GM18861 (cell line): ENCODE results near the gene AP1B1.
"Not testable (repeated sequence)": the region's sequence is repeated elsewhere in the genome, so short reads cannot be mapped to it uniquely, and the experiment has no call there.

ENCODE experiments used
- ATAC-seq: cut with Tn5 transposase; IDR thresholded peaks from one replicate; pipeline ENCODE4 v1.9.1; 2021; ENCODE audit not compliant: unreplicated experiment

AP1B1 gene

DNA sequence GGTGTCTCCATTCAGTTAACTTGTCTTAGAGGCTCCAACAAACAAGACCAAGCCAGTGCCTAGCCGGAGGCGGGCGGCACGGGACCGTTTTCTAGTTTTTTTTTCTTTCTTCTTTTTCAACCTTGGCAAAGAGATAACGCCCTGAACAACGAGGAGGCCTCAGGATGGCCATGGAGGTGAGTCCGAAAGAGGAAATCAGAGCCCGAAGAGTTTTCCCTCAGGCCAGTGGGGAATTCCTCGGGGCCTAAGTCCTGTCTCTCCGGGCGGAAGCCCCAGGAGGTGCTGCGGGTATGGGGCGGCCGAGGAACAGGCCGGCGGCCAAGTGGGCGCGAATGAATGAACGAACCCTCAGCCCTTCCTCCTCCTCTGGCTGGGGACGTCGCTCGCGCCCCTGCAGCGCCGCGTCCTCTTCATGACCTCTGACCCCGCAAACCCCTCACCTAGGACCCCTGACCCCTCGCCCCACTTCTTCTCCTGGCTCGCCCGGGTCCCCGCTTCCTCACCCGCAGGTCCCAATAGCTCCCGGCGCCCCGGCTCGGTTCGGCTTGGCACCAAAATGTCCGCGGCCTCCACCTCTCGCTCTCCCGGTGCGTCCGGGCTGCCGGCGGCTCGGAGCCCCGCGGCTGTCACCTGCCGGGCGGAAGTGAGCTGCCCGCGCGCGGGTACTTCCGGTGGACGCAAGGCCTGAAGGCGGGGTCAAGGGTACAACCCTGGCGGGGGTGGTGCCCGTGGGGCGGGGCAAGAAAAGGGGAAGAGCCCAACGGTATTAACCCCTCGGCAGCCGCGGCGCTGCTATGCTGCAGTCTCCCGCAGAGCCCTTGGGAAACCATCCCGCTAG is at the start of gene AP1B1:
AP1B1 (minus strand) TSS at position 650 of the 838 bp plus-strand sequence. CDS start 21,327 bp downstream, outside the sequence.
- ATAC-seq: peak; percentile 78

DNA sequence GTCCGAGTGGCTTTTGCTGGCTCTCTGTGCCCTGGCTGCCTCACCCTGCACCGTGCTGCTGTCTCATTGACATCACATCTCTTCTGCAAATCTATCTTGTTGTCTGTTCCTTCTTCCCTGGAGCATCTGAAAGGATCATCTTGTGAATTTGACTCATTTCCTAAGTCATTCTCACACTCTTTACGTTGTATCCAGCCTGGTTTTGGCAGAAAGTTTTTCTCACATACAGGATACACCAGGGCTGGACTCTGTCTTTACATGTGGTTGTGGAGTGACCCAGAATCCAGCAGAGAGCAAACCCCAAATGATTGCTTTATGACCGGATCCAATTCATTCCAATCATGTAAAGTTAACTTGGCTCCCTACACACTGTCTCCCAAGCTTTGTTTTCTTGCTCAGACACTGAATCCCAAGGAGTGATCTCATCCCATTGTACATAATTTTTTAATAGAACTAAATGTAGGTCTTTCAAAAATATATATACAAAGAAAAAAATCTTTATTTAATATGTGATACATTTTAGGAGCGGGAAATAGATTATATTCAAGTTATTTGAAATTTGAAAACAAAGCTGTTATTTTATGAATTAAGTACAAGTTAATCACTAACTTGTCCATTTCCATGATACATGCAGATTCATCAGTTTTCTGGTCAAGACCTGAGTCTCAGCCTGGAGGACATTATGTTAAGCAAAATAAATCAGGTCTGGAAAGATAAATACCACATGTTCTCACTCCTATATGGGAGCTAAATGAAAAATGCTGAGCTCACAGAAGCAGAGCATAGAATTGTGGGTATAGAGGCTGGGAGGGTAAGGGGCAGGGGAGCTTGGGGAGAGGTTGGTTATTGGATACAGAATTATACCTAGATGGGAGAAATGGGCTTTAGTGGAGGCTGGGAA is 47.1 kb upstream of the AP1B1 start:
- ATAC-seq: no peak

DNA sequence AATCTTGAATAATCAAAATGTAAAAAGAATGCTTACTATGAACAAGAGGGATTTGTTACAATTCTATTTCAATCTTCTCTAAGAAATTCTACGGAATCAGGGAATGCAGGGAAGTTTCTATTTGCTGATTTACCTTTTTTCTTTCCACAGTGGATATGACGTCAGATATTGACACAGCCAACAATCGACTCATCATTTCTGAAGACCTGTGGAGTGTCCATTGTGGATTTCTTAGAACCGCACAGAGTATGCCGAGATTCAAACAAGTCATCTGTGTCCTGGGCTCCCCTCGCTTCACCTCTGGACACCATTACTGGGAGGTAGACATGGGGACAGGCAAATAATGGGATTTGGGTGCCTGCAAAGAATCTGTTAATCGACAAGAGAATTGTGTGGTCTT is 45.9 kb upstream of the AP1B1 start:
- ATAC-seq: no peak

DNA sequence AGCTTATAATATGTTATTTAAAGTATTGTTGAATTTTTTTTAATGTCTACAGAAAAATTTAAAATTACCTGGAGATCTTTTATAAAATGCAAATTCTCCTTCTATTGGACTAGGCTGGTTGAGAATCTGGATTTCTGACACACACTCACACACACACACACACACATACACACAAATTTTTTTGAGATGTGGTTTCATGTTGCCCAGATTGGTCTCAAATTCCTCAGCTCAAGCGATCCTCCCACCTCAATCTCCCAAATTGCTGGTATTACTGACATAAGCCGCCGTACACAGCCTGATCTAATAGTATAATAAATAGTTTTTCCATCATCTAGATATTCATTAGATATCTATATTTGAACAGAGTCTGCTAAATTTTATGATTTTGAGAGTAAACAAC is 45.5 kb upstream of the AP1B1 start:
- no peak for ATAC-seq

DNA sequence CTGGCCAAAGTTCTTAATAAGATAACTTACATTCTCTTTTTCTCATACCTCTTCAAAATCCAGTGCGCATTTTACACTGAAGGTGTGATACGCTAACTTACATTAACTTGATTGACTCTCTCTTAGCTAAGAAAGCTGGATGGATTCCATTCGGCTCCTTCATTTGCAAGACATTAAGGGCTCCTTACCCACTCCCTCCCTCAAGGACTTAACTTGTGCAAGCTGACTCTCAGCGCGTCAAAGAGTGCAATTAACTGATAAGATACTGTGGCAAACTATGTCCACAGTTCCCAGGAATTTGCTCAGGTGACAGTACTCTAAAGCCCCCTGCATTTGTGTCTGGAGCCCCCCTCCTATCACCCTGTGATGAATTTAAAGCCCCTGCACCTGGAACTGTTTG is 43.6 kb upstream of the AP1B1 start:
- ATAC-seq: no peak

DNA sequence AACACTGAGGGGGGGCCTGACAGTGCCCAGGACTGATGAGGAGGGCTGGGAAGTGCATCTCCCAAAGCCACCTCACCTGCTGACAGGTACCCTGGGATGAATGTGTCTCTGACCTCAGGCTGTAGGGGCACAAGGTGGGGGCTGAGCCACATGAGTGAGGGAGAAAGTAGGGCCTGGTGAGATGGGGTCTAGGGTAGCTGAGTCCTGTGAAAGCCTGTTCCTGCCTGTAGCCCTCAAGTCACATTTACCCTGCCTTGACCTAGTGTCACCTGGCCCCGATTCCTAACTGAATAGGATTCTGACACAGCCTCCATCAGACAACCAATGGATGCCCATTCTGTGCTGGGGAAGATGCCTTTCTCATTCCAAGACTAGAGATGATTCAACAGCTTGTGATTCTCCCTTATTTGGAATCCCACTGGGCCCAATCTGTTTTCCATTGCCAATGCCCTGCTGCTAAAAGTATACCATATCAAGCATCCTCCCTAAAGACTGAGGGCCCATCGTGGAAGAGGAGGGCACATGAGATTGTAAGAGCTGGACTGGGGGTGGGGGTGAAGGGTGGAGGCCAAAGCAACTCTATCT is 38.9 kb upstream of the AP1B1 start:
- ATAC-seq: no peak

DNA sequence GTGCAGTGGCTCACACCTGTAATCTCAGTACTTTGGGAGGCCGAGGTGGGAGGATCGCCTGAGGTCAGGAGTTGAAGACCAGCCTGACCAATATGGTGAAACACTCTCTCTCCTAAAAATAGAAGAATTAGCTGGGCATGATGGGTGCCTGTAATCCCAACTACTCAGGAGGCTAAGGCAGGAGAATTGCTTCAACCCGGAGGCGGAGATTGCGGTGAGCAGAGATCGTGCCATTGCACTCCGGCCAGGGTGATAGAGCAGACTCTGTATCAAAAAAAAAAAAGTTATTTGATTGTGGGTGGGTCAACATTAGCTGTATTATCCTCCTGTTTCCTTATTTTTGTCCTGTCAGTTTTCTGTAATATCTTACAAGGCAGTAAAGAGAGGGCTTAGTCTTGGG is 38.1 kb upstream of the AP1B1 start:
- ATAC-seq: no peak

DNA sequence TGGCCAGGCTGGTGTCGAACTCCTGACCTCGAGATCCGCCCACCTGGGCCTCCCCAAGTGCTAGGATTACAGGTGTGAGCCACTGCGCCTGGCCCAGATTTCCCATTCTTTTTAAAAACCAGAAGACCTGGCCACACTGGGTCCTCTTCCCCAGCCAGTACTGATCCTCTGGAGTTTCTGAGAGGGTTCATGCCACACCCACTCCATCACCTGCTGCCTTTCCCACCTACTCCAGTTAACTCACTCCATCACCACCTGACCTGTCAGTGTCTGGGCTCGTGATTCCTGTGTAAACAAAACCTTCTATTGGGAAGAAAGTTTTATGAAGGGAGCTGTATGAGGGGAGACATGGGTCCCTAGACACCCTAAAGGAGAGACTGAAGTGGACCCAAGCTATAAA is 30.3 kb upstream of the AP1B1 start:
- not testable (repeated sequence) for ATAC-seq

DNA sequence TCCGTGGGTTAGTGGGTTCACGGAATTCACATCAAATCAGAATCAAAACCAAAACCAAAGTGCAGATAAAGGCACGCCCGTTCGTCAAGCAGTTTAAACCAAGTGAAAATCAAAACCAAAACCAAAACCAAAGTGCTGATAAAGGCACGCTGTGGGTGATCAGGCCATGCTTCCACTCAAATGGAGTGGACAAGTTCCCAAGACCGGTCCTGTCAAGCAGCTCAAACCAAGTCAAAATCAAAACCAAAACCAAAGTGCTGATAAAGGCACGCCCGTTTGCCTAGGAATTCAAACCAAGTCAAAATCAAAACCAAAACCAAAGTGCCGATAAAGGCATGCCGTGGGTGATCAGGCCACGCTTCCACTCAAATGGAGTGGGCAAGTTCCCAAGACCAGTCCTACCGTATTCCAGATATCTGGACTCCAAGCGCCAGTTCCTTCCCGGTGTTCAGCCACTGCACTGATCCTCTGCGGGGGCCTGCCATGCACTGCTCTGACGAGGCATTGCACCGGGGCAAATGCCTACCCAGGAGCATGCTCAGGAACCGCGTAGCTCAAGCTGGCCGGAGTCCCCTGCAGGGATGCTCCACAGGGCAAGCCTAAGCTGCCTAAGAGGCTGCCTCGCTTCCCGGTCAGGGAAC is 26.7 kb upstream of the AP1B1 start:
- not testable (repeated sequence) for ATAC-seq

DNA sequence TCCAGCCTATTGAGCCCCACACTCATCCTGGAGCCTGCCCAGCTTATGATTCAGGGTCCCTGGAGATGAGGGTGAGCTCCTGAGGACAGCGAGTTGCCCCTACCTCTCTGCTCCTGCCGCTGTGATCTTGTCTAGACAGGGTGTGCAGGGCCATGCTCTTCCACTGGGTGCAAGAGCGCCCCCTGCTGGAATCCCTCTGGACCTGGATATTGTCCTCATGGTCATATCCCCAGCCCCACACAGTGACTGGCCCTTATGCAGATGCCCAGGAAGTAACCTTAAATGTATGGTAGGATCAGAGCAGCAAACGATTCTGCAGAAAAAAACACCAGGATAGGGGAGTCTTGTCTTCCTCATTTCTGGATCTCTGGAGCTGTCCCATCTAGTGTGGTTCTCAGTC is 24.4 kb upstream of the AP1B1 start:
- ATAC-seq: not testable (repeated sequence)

DNA sequence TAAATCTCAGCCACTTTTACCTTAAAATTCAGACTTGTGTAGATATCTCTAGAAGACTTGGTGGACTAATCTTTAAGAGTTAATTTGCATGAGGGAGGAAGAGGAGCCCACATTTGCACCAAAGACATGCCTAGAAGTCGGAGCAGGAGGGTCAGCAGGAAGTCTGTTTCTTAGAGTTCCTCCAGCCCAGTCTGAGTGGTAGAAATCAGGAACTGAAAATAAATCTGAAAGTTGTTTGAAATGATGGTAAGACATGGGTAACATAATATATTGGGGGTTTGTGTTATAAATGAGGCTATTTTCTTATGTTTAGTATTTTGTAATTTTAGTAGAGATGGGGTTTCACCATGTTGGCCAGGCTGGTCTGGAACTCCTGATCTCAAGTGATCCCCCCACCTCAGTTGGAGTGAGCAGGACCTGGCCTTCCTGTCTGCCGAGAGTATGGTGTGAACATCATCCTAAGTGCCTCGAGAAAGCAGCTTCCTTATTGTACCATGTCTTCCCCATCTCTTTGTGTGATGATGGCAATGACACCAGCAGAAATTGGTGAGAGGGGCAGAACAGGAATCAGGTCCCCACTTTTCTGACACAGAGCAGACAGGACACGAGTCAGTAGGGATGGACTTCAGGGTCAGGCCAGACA is 23.3 kb upstream of the AP1B1 start:
- peak; percentile 64 for ATAC-seq

DNA sequence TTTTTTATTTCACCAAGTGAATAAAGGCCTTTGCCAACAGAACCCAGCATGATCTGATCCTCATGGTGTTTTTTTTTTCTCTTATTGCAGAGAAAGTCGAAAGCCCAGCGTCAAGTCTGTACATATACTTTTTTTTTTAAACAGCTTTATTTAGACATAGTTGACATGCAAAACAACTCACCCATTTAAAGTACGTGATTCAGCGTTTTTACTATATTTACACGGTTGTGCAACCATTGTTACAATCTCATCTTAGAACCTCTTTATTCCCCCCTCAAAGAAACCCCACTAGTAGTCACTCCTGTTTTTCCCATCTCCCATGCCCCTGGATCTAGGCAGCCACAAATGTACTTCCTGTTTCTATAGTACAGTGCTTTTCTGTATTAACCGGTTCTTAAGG is 20.6 kb upstream of the AP1B1 start:
- ATAC-seq: no peak

DNA sequence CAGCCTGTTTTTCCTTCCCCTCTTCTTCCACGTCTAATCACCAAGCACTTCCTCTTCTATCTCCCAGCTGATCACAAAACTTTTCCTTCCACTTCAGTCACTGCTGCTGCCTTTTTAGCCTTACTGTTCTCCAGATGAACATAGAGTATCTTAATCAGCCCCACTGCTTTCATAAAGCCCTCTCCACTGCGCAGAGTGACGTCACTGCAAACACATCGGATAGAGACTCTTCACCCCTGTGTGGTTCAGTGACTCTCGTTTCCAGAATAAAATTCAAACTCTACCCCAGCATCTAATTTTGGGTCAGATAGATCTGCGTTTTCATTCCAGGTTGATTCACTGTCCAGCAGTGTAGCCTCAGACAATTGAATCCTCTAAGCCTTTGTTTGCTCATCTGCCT is 13.2 kb upstream of the AP1B1 start:
- not testable (repeated sequence) for ATAC-seq

DNA sequence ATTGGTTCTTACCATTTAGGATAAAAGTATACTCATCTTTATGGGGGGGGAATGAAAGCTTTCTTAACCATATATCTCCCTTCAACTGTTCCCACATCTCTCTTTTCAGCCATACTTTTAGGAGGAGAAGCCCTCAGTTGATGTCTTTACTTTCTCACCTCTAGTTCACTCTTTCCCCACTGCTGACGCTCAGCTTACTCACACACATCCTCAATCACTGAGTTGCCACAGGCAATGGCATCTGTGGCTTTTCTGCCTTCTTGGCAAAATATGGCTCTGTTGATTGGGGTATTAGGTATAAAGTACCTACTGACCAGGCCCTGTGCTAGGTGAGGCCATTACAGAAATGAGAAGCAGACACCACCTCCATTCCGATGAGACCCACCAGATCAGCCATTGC is 12.2 kb upstream of the AP1B1 start:
- ATAC-seq: no peak

DNA sequence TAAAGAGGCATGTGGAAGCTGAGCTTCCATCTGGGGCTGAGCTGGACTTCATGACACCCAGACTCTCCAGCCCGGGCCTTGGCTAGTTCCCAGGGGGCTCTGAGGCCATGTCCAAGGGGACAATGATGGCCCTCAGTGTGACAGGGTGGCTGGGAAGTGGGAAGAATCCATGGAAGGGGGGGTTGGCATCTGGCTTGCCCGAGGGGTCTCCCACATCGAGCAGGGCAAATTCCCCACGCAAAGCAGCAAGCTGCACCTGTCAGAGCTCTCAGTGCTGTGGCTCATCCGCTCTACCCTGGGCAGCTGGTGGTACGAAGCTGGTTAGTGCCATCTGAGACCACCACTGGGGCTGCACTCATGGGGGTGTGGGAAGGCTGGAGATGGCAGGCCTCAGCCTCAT is 9.4 kb upstream of the AP1B1 start:
- no peak for ATAC-seq

DNA sequence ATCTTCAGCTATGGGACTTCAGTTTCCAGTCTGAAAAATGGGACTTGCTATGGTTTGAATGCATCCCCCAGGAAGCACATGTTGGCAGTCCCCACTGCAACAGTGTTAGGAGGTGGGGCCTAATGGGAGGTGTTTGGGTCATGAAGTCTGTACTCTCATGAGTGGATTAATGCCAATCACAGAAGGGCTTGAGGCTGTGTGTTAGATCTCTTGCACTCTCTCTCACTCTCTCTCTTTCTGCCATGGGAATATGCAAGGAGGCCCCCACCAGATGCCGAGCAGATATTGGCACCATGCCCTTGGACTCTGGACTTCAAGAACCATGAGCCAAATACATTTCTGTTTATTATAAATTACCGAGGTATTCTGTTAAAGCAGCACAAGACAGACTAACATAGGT is 7.8 kb upstream of the AP1B1 start:
- ATAC-seq: no peak

DNA sequence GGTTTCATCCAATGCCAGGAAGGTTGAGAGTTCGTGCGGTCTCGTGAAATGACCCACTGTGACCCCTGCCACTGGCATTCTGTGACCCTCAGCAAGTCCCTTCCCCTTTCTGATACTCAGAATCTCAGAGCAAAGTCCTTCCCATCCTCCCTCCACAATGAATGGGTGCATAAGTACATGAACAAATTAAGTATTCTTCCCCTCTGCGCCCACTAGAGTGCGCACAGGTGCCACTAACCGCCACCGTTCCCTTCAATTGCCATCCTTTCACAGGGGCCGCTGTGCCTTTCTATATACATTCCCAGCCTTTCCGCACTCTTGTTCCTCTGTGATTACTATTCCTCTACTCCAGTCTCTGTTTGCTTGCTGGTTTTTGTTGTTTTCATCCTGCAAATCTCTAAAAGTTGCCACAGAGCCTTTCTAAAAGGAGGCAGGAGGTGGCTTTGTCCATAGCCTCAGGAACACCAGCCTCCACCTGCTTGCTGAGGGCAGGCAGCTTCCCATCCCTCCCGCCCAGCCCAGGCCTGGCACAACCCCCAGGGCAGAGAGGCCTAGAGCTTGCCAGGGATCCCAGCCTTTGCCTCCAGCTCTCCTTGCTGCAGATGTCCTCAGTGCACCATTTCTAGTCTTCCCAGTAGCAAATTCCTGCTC is 6.7 kb upstream of the AP1B1 start:
- ATAC-seq: no peak

DNA sequence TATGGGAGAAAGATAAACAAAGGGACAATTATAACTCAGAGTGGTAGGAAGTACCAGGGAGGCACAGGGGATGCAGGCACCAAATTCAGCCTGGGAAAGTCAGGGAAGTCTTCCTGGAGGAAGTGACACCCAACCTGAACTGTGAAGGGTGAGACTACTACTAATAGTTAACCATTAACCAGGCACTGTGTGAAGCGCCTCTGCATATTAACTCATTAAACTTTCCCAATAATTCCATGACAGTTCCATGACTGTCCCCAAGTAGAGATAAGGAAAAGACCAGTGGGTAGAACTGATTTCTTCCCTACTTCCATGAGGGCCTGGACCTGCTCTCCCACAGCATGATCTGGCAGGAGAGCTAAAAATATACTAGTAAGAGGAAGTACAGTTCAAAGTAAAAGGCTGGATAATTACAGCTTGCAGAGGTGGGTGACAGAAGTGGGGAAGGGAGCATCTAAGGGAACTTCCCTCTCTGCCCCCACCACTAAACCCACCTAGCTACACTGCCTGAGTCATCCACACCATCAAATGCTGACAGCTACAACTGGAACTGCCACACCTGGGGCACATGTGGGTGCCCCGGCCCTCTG is 4.7 kb upstream of the AP1B1 start:
- no peak for ATAC-seq

DNA sequence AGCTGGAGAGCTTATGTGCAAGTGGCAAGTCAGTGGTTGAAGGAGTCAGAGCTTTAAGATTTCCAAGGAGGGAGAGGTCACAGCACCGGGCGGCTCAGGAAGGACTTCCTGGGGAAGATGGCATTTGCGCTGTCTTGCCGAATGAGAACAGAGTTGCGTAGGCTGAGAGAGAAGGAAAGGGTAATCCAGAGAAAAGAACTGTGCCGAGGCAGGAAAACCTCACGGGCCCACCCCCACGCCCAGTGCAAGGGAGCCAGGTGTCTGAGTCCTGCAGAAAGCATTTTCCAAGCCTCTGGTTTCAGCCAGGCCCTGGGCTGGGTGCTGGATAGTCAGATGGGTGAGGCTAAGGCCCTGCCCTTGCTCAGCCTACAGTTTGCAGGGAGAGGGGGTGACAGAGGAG is 3.2 kb upstream of the AP1B1 start:
- ATAC-seq: no peak

DNA sequence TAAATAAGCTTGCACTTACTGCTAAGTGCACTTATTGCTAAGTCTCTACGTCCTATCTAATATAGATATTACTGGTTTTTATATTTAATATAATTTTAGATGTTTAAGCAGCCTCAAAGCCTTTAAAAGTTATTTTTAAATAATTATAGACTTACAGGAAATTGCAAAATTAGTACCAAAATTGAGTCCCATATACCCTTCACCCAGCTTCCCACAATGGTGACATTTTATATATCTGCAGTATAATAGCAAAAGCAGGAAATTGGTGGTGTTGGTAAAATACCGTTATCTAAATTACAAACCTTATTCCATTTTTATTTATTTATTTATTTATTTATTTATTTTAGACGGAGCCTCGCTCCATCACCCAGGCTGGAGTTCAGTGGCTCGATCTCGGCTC is 1.9 kb upstream of the AP1B1 start:
- ATAC-seq: no peak
